HFFc6 (cell line): Measurements from ENCODE around the gene TAPT1. TPM values are rescaled to one million over a fixed set of nuclear protein-coding genes. Genes with fewer than 3 reads are reported as not detected.
A peak's percentile ranks its signal among the peaks of the same experiment; 100 is the strongest.

Experiments used
- DNase-seq: peaks from one replicate; pipeline ENCODE4 v3.0.0-alpha.2; 2018
- H3K27ac Mint-ChIP-seq: 2 replicates; pipeline ENCODE4 v1.8.0; 2020; ENCODE audit warnings: mild to moderate bottlenecking, mixed read lengths
- H3K27me3 Mint-ChIP-seq: 2 replicates; pipeline ENCODE4 v1.8.0; 2021; ENCODE audit warnings: mild to moderate bottlenecking, moderate library complexity, mixed read lengths; ENCODE audit not compliant: insufficient read depth
- H3K36me3 Mint-ChIP-seq: 2 replicates; pipeline ENCODE4 v1.8.0; 2021; ENCODE audit warnings: low read depth, mixed read lengths
- H3K4me1 Mint-ChIP-seq: 2 replicates; pipeline ENCODE4 v1.8.0; 2020; ENCODE audit warnings: low read depth, mixed read lengths
- H3K4me3 Mint-ChIP-seq: 2 replicates; pipeline ENCODE4 v1.8.0; 2020; ENCODE audit warnings: mild to moderate bottlenecking, moderate library complexity, mixed read lengths
- H3K9me3 Mint-ChIP-seq: 2 replicates; pipeline ENCODE4 v1.8.0; 2020; ENCODE audit warnings: mild to moderate bottlenecking, mixed read lengths
- CTCF ChIP-seq: fragments of 200-600 bp; sonication (generic); IDR thresholded peaks from 2 replicates; pipeline ENCODE4 v1.5.0; 2021; ENCODE audit warnings: antibody characterized with exemption, mild to moderate bottlenecking
- total RNA-seq, 6 experiments: library from RNA; stranded (reverse); fragmentation: NEBNext Ultra II Directional; extraction: Animal tissue kit (Norgen Biotek cat#: 25700); gene quantifications; 2 replicates in 1 of 6; 3 replicates in 5 of 6; pipeline ENCODE4 v1.2.3, GENCODE V29; 2021

TAPT1 gene
- total RNA-seq, 6 experiments from 2014 or later: 11.8 to 17.9 (median 15.3) TPM

- H3K27ac Mint-ChIP-seq: no peak overlapping the region
- no peak for TF ChIP-seq CTCF
- H3K27me3 Mint-ChIP-seq: no peaks in the 10 kb centered on the region; the same call in 1 of the 2 replicates
- no peaks in the 10 kb centered on the region for H3K36me3 Mint-ChIP-seq
- no peak for DNase-seq
- peaks cover 19% of the 10 kb centered on the region for H3K4me1 Mint-ChIP-seq
- H3K4me3 Mint-ChIP-seq: no peak overlapping the region
- no peaks in the 10 kb centered on the region for H3K9me3 Mint-ChIP-seq
Observed at GRCh38 chr4:16207409-16207808, 18.9 kb downstream of the TAPT1 start.

- no peak for DNase-seq
- Mint-ChIP-seq H3K36me3 (no peaks in the 10 kb centered on the region), H3K27ac (no peak overlapping the region), H3K27me3 (no peaks in the 10 kb centered on the region; the same call in 1 of the 2 replicates), H3K9me3 (no peaks in the 10 kb centered on the region), H3K4me3 (no peak overlapping the region), H3K4me1 (peaks cover 21% of the 10 kb centered on the region)
- no peak for TF ChIP-seq CTCF
Observed at GRCh38 chr4:16206848-16207247, 19.4 kb downstream of the TAPT1 start.

- Mint-ChIP-seq H3K27me3 (no peaks in the 10 kb centered on the region; the same call in 1 of the 2 replicates), H3K9me3 (no peaks in the 10 kb centered on the region), H3K36me3 (no peaks in the 10 kb centered on the region), H3K4me1 (peaks cover 21% of the 10 kb centered on the region), H3K27ac (no peak overlapping the region), H3K4me3 (no peak overlapping the region)
- TF ChIP-seq CTCF: no peak
- no peak for DNase-seq
Observed at GRCh38 chr4:16206301-16206700, 20.0 kb downstream of the TAPT1 start.

GRCh38 chr4:16205298-16206164, 20.7 kb downstream of the TAPT1 start:
- H3K4me1 Mint-ChIP-seq: peaks cover 21% of the 10 kb centered on the region

GRCh38 chr4:16204505-16204904, 21.8 kb downstream of the TAPT1 start:
- DNase-seq: no peak
- Mint-ChIP-seq H3K27ac (no peak overlapping the region), H3K4me1 (peaks cover 21% of the 10 kb centered on the region), H3K36me3 (no peaks in the 10 kb centered on the region), H3K4me3 (no peak overlapping the region), H3K27me3 (no peaks in the 10 kb centered on the region; the same call in 1 of the 2 replicates), H3K9me3 (no peaks in the 10 kb centered on the region)
- TF ChIP-seq CTCF: no peak

More at GRCh38 chr4:16205298-16206164, 20.7 kb downstream of the TAPT1 start:
- Mint-ChIP-seq H3K9me3 (no peaks in the 10 kb centered on the region), H3K4me3 (no peak overlapping the region), H3K36me3 (no peaks in the 10 kb centered on the region), H3K27me3 (no peaks in the 10 kb centered on the region; the same call in 1 of the 2 replicates), H3K27ac (no peak overlapping the region)
- DNase-seq: peak; percentile 32
- peak; percentile 83 for TF ChIP-seq CTCF
